Measurements from ENCODE around the gene MCM8.

MCM8 gene

GRCh38 chr20:5928836-5929715, 21.4 kb upstream of the MCM8 start:
- DNase-seq (ENCODE audit: insufficient read length, low spot score) = no peak
- no peak for TF ChIP-seq POLR2A (IDR thresholded peaks at IDR 0.05; ENCODE audit: low read depth, low read length)

GRCh38 chr20:5931411-5931810, 19.0 kb upstream of the MCM8 start:
- DNase-seq (ENCODE audit: insufficient read length, low spot score) (no peak), FAIRE-seq (no peak)
- no peak for TF ChIP-seq POLR2A (IDR thresholded peaks at IDR 0.05; ENCODE audit: low read depth, low read length)

More at GRCh38 chr20:5928836-5929715, 21.4 kb upstream of the MCM8 start:
- FAIRE-seq = no peak

- no peak for TF ChIP-seq POLR2A (IDR thresholded peaks at IDR 0.05; ENCODE audit: low read depth, low read length)
- FAIRE-seq (no peak), DNase-seq (ENCODE audit: insufficient read length, low spot score) (no peak)
These were observed 17.7 kb upstream of the MCM8 start for GRCh38 chr20:5932796-5933195.

GRCh38 chr20:5933802-5934436, 16.5 kb upstream of the MCM8 start:
- DNase-seq (ENCODE audit: insufficient read length, low spot score) (no peak), FAIRE-seq (no peak)
- TF ChIP-seq POLR2A (IDR thresholded peaks at IDR 0.05; ENCODE audit: low read depth, low read length) = no peak

GRCh38 chr20:5935384-5935783, 15.1 kb upstream of the MCM8 start:
- FAIRE-seq (no peak), DNase-seq (ENCODE audit: insufficient read length, low spot score) (no peak)
- TF ChIP-seq POLR2A (IDR thresholded peaks at IDR 0.05; ENCODE audit: low read depth, low read length) = no peak

GRCh38 chr20:5936238-5936637, 14.2 kb upstream of the MCM8 start:
- FAIRE-seq = no peak
- no peak for TF ChIP-seq POLR2A (IDR thresholded peaks at IDR 0.05; ENCODE audit: low read depth, low read length)
- no peak for DNase-seq (ENCODE audit: insufficient read length, low spot score)

GRCh38 chr20:5938456-5939029, 11.9 kb upstream of the MCM8 start:
- DNase-seq (ENCODE audit: insufficient read length, low spot score) = no peak
- no peak for FAIRE-seq
- no peak for TF ChIP-seq POLR2A (IDR thresholded peaks at IDR 0.05; ENCODE audit: low read depth, low read length)

- no peak for TF ChIP-seq POLR2A (IDR thresholded peaks at IDR 0.05; ENCODE audit: low read depth, low read length)
- DNase-seq (ENCODE audit: insufficient read length, low spot score) (peak; percentile 37), FAIRE-seq (peak; percentile 86)
These were observed 4.5 kb upstream of the MCM8 start for GRCh38 chr20:5945963-5946362.

- FAIRE-seq = no peak
- TF ChIP-seq POLR2A (IDR thresholded peaks at IDR 0.05; ENCODE audit: low read depth, low read length) = no peak
- no peak for DNase-seq (ENCODE audit: insufficient read length, low spot score)
These were observed 3.2 kb upstream of the MCM8 start for GRCh38 chr20:5947276-5947675.

GRCh38 chr20:5949943-5950270, 545 bp upstream of the MCM8 start:
- TF ChIP-seq POLR2A (IDR thresholded peaks at IDR 0.05; ENCODE audit: low read depth, low read length) = no peak
- DNase-seq (ENCODE audit: insufficient read length, low spot score) = peak; percentile 9
- FAIRE-seq = no peak

- DNase-seq (ENCODE audit: insufficient read length, low spot score) = no peak
- no peak for TF ChIP-seq POLR2A (IDR thresholded peaks at IDR 0.05; ENCODE audit: low read depth, low read length)
- no peak for FAIRE-seq
These were observed 17.0 kb downstream of the MCM8 start for GRCh38 chr20:5967469-5967868.

GRCh38 chr20:5968462-5968861, 18.0 kb downstream of the MCM8 start:
- no peak for DNase-seq (ENCODE audit: insufficient read length, low spot score)
- TF ChIP-seq POLR2A (IDR thresholded peaks at IDR 0.05; ENCODE audit: low read depth, low read length) = no peak
- FAIRE-seq = no peak

GRCh38 chr20:5969348-5969935, 19.0 kb downstream of the MCM8 start:
- DNase-seq (ENCODE audit: insufficient read length, low spot score) (no peak), FAIRE-seq (no peak)
- no peak for TF ChIP-seq POLR2A (IDR thresholded peaks at IDR 0.05; ENCODE audit: low read depth, low read length)

- DNase-seq (ENCODE audit: insufficient read length, low spot score) (no peak), FAIRE-seq (no peak)
- TF ChIP-seq POLR2A (IDR thresholded peaks at IDR 0.05; ENCODE audit: low read depth, low read length) = no peak
These were observed 19.5 kb downstream of the MCM8 start for GRCh38 chr20:5969940-5970339.

Data from H54 (cell line).